Ovary (tissue), 9 donors: ENCODE measurements around the gene ITSN1. TPM values are rescaled to one million over a fixed set of nuclear protein-coding genes. Genes with fewer than 3 reads are reported as not detected.

ENCODE experiments used
- DNase-seq, 5 donors: peaks; one replicate each; pipeline ENCODE4 v3.0.0-alpha.2; 2019 to 2020
- H3K27ac ChIP-seq, 2 donors: fragments of 200-600 bp; one replicate each; pipeline versions ENCODE4 v1.5.1 to v1.8.0; 2019 to 2022
- H3K27me3 ChIP-seq: fragments of 200-600 bp; one replicate; pipeline ENCODE4 v1.8.0; 2022
- H3K36me3 ChIP-seq: fragments of 200-600 bp; sonication (generic); one replicate; pipeline ENCODE4 v1.5.1; 2019
- H3K4me1 ChIP-seq: one replicate; pipeline ENCODE4 v1.8.1; 2013; ENCODE audit warnings: mild to moderate bottlenecking, moderate library complexity; ENCODE audit not compliant: insufficient read depth
- H3K4me3 ChIP-seq: fragments of 200-600 bp; sonication (generic); one replicate; pipeline ENCODE4 v1.5.1; 2017
- H3K9me3 ChIP-seq, 2 donors: fragments of 200-600 bp in 1 of 2; sonication (generic) in 1 of 2; one replicate each; pipeline versions ENCODE4 v1.5.1 to v1.8.1; 2013 to 2019; ENCODE audit warnings: mild to moderate bottlenecking in 1 of 2, moderate library complexity in 1 of 2
- EP300 ChIP-seq: sonication (generic); formaldehyde crosslinking; IDR thresholded peaks from one replicate; pipeline ENCODE4 v1.6.1; 2017; ENCODE audit warnings: antibody characterized with exemption
- POLR2A ChIP-seq: fragments of 450-650 bp; IDR thresholded peaks from one replicate; pipeline ENCODE4 v1.6.1; 2017; ENCODE audit warnings: antibody characterized with exemption, mild to moderate bottlenecking, moderate library complexity
- WGBS, 3 donors: extraction: QIAGEN DNeasy Blood & Tissue Kit in 1 of 3; methylation state at CpG; one replicate each; pipeline versions ENCODE4 v1.1.5 to v1.1.7; 2013 to 2017; 5-methylcytosine and 5-hydroxymethylcytosine counted together
- intact Hi-C, 4 donors: fragments of 100-400 bp; cut with DNase I; formaldehyde crosslinking; loops; one replicate each; pipeline versions ENCODE4 v1.11.0 to v1.15.1; 2022 to 2023
- polyA plus RNA-seq, 2 donors: library from polyadenylated mRNA; stranded (reverse); fragments of 200-250 nt in 1 of 2; fragments of 350-450 nt in 1 of 2; fragmentation: Illumina TruSeq in 1 of 2; extraction: RNeasy Lipid Tissue Mini Kit (QIAGEN cat#74804) in 1 of 2; gene quantifications; one replicate each; pipeline ENCODE4 v1.2.3, GENCODE V29; 2013 to 2014
- total RNA-seq, 7 donors: library from RNA; depleted of rRNA in 2 of 7; stranded (reverse); fragments of >200 nt in 2 of 7; fragmentation: NEBNext Ultra II Directional in 3 of 7; extraction: Animal tissue kit (Norgen Biotek cat#: 25700) in 3 of 7; gene quantifications; one replicate each; pipeline versions ENCODE4 v1.1.0 to v1.2.4, GENCODE V29; 2016 to 2023
- TF ChIP-seq, protein P1 (sequence below), 3 donors: fragments of 450-650 bp in 2 of 3; fragments of 200-600 bp in 1 of 3; IDR thresholded peaks; one replicate each; pipeline versions ENCODE4 v1.5.1 to v1.8.0; 2016 to 2022; ENCODE audit warnings: antibody characterized with exemption in 3 of 3, mild to moderate bottlenecking in 1 of 3
- donor health status: DM: no; HTN: no; CAD: no; lungs with moderate emphysema.
- donor health status: DM: no; HTN: no; CAD: no.
- donor health status: Bipolar disorder and iron deficiency.
- donor health status: DM: yes; HTN: yes; CAD: no.
- donor health status: DM: no; HTN: no; CAD: no.
- donor health status: DM: yes; HTN: yes; CAD: no.

ITSN1 gene
- total and polyA plus RNA-seq, 9 donors: 22.6 to 61.3 (median 36.4) TPM

DNA sequence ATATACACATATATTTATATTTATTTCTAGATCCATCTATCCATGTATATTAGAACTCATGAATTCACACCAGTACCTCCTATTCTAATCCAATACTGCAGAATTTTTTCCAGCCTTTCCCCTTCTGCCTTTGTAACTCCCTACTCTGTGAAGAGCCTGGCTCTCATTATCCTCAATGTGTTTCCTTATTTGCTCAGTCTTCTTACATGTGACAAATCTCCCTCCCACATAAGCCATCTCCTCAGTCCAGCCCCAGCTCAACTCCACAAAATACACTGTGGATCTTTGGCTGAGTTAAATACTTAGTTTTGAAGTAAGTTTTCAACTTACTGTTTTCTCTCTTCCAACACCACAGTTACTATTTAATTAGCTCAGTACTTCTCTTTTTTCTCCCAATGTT is 227.6 kb downstream of the ITSN1 start:
- intact Hi-C loops: no loop called here
- TF ChIP-seq POLR2A: no peak
- TF ChIP-seq, protein P1, sequence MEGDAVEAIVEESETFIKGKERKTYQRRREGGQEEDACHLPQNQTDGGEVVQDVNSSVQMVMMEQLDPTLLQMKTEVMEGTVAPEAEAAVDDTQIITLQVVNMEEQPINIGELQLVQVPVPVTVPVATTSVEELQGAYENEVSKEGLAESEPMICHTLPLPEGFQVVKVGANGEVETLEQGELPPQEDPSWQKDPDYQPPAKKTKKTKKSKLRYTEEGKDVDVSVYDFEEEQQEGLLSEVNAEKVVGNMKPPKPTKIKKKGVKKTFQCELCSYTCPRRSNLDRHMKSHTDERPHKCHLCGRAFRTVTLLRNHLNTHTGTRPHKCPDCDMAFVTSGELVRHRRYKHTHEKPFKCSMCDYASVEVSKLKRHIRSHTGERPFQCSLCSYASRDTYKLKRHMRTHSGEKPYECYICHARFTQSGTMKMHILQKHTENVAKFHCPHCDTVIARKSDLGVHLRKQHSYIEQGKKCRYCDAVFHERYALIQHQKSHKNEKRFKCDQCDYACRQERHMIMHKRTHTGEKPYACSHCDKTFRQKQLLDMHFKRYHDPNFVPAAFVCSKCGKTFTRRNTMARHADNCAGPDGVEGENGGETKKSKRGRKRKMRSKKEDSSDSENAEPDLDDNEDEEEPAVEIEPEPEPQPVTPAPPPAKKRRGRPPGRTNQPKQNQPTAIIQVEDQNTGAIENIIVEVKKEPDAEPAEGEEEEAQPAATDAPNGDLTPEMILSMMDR (IDR thresholded peaks at IDR 0.05): no peak
- TF ChIP-seq EP300: no peak

DNA sequence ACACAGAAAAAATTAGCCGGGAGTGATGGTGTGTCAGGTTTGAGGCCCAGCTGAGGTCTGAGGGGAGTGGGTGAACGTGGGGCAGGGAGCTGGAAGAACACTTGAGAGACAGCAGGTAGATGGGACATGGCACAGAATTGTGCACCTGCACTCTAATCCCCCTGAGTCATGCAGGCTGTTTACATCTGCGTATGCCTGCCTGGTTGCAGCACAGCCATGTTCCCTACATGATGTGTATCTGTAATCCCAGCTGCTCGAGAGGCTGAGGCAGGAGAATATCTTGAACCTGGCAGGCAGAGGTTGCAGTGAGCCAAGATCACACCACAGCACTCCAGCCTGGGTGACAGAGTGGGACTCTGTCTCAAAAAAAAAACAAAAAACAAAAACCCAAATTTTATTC is 228.5 kb downstream of the ITSN1 start:
- H3K27ac ChIP-seq: no peak overlapping the region
- TF ChIP-seq EP300: no peak
- TF ChIP-seq, protein P1 (IDR thresholded peaks at IDR 0.05): no peak
- TF ChIP-seq POLR2A: no peak
- H3K9me3 ChIP-seq: no peaks in the 10 kb centered on the region
- no peak for DNase-seq
- no peak overlapping the region for H3K4me3 ChIP-seq
- no peaks in the 10 kb centered on the region for H3K4me1 ChIP-seq
- H3K36me3 ChIP-seq: no peaks in the 10 kb centered on the region
- H3K27me3 ChIP-seq: no peaks in the 10 kb centered on the region
- WGBS, 3 donors: 88 to 93% (median 90%) methylated on average over 4 of the region's 4 CpGs
- intact Hi-C loops: no loop called here

More for the DNA sequence above, 227.6 kb downstream of the ITSN1 start:
- Histone ChIP-seq H3K36me3 (no peaks in the 10 kb centered on the region), H3K27ac (no peak overlapping the region), H3K4me3 (no peak overlapping the region), H3K27me3 (no peaks in the 10 kb centered on the region), H3K4me1 (no peaks in the 10 kb centered on the region), H3K9me3 (no peaks in the 10 kb centered on the region)
- no peak for DNase-seq

DNA sequence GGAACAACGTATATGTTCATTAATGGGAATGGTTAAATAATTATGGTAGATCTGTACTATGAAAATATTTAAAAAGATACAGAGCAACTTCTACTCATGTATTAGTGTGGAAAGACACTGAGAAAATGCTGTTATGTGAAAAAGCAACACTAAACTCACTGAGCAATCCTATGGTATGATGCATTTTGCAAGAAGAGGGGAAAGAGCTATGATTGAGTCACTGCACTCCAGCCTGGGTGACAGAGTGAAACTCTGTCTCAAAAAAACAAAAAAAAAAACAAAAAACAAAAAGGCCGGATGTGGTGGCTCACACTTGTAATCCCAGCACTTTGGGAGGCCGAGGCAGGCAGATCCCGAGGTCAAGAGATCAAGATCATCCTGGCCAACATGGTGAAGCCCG is 228.9 kb downstream of the ITSN1 start:
- H3K27me3 ChIP-seq: no peaks in the 10 kb centered on the region
- 83 to 92% (median 86%) methylated on average over 5 of the region's 5 CpGs for WGBS, 3 donors
- H3K4me3 ChIP-seq: no peak overlapping the region
- no peaks in the 10 kb centered on the region for H3K9me3 ChIP-seq
- no peaks in the 10 kb centered on the region for H3K36me3 ChIP-seq
- intact Hi-C loops: no loop called here
- no peaks in the 10 kb centered on the region for H3K4me1 ChIP-seq
- H3K27ac ChIP-seq: no peak overlapping the region
- no peak for DNase-seq
- TF ChIP-seq, protein P1 (IDR thresholded peaks at IDR 0.05): no peak
- no peak for TF ChIP-seq POLR2A
- no peak for TF ChIP-seq EP300

DNA sequence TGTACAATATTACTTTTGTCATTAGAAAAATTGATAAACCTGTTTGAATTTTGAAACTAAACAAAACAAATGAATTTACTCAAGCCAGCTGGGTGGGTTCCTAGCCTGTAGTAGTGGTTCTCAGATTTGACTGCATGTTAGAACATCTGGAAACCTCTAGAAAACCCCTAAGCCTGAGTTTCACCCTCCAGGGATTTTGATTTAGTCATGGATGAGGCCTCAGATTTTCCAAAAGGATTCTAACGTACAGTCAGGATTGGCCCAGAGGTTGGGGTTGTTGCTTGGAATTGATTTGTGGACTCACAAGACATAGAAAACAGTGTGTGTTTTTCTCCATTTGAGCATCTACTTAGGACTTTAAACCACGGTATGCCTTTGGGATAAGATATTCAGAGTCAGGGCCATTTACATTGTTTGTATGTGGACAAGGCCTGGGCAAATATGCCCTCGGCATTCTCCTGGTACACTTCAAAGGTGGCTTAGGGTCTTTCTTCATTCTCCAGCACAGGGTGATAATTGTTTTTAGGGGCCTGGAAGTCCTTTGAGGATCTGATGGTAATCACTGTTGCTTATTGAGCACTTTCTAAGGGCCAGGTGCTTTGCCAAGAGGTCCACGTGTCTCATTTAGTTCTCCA is 230.7 kb downstream of the ITSN1 start:
- Histone ChIP-seq H3K36me3 (no peaks in the 10 kb centered on the region), H3K27ac (no peak overlapping the region), H3K4me3 (no peak overlapping the region), H3K27me3 (no peaks in the 10 kb centered on the region), H3K9me3 (no peaks in the 10 kb centered on the region), H3K4me1 (no peaks in the 10 kb centered on the region)
- intact Hi-C loops: no loop called here
- no peak for DNase-seq
- WGBS, 3 donors: 86 to 90% (median 89%) methylated on average over 4 of the region's 4 CpGs
- TF ChIP-seq, protein P1 (IDR thresholded peaks at IDR 0.05): no peak
- TF ChIP-seq EP300: no peak
- TF ChIP-seq POLR2A: no peak
